ENCODE measurements around the gene ZNF202.

DNA sequence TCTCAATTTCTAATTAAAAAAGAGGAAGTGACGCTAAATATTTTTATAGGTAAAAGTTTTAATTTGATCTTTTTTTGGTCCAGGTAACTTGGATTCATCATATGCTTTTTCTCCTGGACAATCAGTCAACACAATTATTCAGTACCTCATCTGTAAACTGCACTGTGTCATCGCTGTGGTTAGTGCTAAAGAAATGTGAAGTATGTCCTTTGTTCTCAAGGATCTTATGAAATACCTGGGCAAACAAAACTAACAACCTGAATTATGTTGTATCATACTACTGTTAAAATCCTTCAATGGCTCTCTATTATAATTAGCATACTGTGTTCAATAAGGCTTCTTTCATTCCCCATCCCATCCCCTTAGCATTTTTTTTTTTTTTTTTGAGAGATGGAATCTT lies 67.2 kb downstream of the ZNF202 start:
- TF ChIP-seq, protein P1, sequence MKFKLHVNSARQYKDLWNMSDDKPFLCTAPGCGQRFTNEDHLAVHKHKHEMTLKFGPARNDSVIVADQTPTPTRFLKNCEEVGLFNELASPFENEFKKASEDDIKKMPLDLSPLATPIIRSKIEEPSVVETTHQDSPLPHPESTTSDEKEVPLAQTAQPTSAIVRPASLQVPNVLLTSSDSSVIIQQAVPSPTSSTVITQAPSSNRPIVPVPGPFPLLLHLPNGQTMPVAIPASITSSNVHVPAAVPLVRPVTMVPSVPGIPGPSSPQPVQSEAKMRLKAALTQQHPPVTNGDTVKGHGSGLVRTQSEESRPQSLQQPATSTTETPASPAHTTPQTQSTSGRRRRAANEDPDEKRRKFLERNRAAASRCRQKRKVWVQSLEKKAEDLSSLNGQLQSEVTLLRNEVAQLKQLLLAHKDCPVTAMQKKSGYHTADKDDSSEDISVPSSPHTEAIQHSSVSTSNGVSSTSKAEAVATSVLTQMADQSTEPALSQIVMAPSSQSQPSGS (CRISPR knock-in tag; IDR thresholded peaks at IDR 0.05): no peak
- TF ChIP-seq, protein P2, sequence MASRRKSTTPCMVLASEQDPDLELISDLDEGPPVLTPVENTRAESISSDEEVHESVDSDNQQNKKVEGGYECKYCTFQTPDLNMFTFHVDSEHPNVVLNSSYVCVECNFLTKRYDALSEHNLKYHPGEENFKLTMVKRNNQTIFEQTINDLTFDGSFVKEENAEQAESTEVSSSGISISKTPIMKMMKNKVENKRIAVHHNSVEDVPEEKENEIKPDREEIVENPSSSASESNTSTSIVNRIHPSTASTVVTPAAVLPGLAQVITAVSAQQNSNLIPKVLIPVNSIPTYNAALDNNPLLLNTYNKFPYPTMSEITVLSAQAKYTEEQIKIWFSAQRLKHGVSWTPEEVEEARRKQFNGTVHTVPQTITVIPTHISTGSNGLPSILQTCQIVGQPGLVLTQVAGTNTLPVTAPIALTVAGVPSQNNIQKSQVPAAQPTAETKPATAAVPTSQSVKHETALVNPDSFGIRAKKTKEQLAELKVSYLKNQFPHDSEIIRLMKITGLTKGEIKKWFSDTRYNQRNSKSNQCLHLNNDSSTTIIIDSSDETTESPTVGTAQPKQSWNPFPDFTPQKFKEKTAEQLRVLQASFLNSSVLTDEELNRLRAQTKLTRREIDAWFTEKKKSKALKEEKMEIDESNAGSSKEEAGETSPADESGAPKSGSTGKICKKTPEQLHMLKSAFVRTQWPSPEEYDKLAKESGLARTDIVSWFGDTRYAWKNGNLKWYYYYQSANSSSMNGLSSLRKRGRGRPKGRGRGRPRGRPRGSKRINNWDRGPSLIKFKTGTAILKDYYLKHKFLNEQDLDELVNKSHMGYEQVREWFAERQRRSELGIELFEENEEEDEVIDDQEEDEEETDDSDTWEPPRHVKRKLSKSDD (CRISPR knock-in tag; IDR thresholded peaks at IDR 0.05; ENCODE audit: low read depth): no peak
